DOHH2 (cell line): ENCODE results near the gene MAP3K1.

ENCODE experiments used
- CTCF ChIP-seq: fragments of 200-600 bp; sonication (generic); IDR thresholded peaks from one replicate; pipeline ENCODE4 v1.5.1; 2014; ENCODE audit warnings: antibody characterized with exemption, mild to moderate bottlenecking, low read depth, low read length; ENCODE audit not compliant: poor library complexity, severe bottlenecking
- EZH2phosphoT487 ChIP-seq: fragments of 200-600 bp; sonication (generic); IDR thresholded peaks from 2 replicates; pipeline ENCODE4 v1.6.1; 2017; ENCODE audit warnings: borderline replicate concordance, mild to moderate bottlenecking, antibody characterized with exemption, low read length, moderate library complexity, mixed read lengths

- TF ChIP-seq CTCF (no peak), EZH2phosphoT487 (no peak)
These were observed 30.6 kb downstream of the MAP3K1 start for GRCh38 chr5:56845904-56846480.
